Left ventricle myocardium superior (tissue), 1 donor: Measurements from ENCODE around the gene LCE5A. TPM values are rescaled to one million over a fixed set of nuclear protein-coding genes. Genes with fewer than 3 reads are reported as not detected.
"Not testable (repeated sequence)": the region's sequence is repeated elsewhere in the genome, so short reads cannot be mapped to it uniquely, and the experiment has no call there.

Experiments used
- ATAC-seq: fragments of 200-7000 bp; cut with Tn5 transposase; one replicate; pipeline ENCODE4 v1.9.1; 2020; ENCODE audit warnings: mild to moderate bottlenecking, moderate library complexity
- DNase-seq: peaks from one replicate; pipeline ENCODE4 v3.0.0-alpha.2; 2020
- intact Hi-C: fragments of 100-400 bp; cut with micrococcal nuclease; formaldehyde crosslinking; loops from one replicate; pipeline ENCODE4 v1.11.0; 2022
- total RNA-seq: library from RNA; stranded (reverse); fragmentation: NEBNext Ultra II Directional; extraction: Animal tissue kit (Norgen Biotek cat#: 25700); gene quantifications from one replicate; pipeline ENCODE4 v1.2.1, GENCODE V29; 2021
- donor health status: DM: no; HTN: yes; CAD: no; lungs with severe emphysema.

The LCE5A gene
- total RNA-seq, 1 donor from 2014 or later, result not detected

- DNase-seq (no peak), ATAC-seq (no peak)
- intact Hi-C loops, result no loop called here
Measured at GRCh38 chr1:152514715-152515433, 4.3 kb downstream of the LCE5A start.

DNA sequence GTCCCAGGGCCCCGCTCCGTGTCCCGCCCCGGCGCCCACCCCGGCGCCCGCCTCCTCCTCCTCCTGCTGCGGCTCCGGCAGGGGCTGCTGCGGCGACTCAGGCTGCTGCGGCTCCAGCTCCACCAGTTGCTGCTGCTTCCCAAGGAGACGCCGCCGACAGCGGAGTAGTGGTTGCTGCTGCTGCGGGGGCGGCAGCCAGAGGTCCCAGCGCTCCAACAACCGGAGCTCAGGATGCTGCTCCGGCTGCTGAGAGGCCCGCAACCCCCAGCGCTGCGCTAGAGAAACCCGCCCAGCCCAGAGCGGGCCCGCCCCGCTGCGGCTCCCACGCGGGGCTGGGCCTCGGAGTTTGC is 4.8 kb downstream of the LCE5A start:
- intact Hi-C loops, result no loop called here
- ATAC-seq (no peak), DNase-seq (no peak)

DNA sequence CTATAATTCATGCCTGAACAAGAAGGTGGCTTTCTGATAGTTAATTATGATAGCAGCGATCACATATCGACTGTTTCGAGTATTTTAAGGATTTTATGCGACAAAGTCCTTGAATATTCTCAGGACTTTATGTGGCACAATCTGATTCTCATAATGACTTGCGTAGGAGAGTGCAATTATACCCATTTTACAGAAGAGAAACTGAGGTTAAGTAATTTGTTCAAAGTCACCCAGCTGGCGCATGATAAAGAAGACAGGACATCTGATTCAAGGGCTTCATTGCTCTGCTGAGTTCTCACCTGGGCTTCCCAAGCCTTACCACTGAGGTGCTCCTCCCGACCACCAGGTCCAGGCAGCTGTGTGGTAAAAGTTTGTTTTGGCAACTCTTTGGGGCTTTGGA is 5.5 kb downstream of the LCE5A start:
- ATAC-seq (no peak), DNase-seq (no peak)
- intact Hi-C loops, result no loop called here

DNA sequence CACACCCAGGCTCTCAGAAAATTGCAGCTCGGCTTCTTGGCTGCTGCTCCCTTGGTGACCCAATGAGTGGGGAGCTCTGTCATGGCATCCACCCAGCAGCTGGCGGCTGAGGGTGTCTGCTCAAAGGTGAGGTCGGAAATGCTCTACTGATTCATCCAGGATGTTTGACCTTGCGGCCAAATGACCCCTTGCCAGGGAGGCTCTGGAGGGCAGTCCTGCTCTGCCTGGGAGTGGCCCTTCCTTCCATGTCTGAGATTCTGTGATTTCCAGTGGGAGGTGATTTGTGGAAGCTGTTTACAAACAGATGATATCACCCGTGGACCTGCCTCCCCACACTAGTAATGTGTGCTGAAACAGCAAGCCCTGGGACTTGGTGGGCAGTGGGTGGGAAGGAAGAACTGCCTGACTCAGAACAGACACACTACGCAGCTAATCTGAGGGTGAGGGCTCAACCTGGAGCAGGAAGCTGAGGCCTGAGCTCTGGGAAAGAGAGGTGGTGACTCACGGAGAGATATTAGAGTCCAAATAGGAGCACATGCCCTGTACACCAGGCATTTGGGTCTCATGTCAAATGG is 6.7 kb downstream of the LCE5A start:
- ATAC-seq, result no peak
- intact Hi-C loops, result no loop called here
- DNase-seq, result no peak

GRCh38 chr1:152519851-152520250 is 9.2 kb downstream of the LCE5A start:
- intact Hi-C loops, result no loop called here
- DNase-seq (no peak), ATAC-seq (no peak)

DNA sequence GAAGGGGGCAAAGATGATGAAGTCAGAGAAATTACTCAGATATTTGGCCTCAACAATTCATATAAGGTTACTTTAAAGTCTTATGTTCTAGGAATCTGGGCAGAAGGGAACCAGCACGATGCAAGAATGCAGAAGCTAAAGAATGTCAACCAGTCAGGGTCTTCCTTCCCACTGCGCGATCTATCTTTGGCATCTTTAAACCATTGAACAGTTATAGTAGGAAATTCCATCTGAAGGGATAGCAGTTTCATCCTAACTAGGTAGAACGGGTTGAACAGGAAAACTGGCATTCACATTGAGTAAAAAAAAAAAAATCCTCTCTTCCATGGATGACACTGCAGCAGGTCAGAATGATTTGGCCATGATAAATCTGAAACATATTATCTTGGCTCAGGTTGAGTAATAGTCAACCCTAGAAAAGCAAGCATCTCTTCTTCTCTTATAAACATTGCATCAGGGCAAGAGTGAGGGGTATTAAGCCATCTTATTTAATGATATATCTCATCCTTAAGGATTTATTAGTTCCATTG is 10.0 kb downstream of the LCE5A start:
- ATAC-seq, result no peak
- DNase-seq, result no peak
- intact Hi-C loops, result no loop called here

- no peak for DNase-seq
- intact Hi-C loops, result no loop called here
- no peak for ATAC-seq
Measured at GRCh38 chr1:152525080-152525641, 14.6 kb downstream of the LCE5A start.

GRCh38 chr1:152533327-152533938 is 22.8 kb downstream of the LCE5A start:
- DNase-seq (no peak), ATAC-seq (no peak)
- intact Hi-C loops, result no loop called here

- no peak for DNase-seq
- ATAC-seq, result no peak
- intact Hi-C loops, result no loop called here
Measured at GRCh38 chr1:152535774-152536173, 25.2 kb downstream of the LCE5A start.

GRCh38 chr1:152537496-152537895 is 26.9 kb downstream of the LCE5A start:
- intact Hi-C loops, result no loop called here
- ATAC-seq (no peak), DNase-seq (no peak)

- intact Hi-C loops, result no loop called here
- ATAC-seq, result no peak
- DNase-seq, result no peak
Measured at GRCh38 chr1:152539901-152540300, 29.3 kb downstream of the LCE5A start.

GRCh38 chr1:152543820-152544219 is 33.2 kb downstream of the LCE5A start:
- intact Hi-C loops, result no loop called here
- ATAC-seq (no peak), DNase-seq (no peak)

- no peak for ATAC-seq
- DNase-seq, result no peak
- intact Hi-C loops, result no loop called here
Measured at GRCh38 chr1:152546704-152547103, 36.1 kb downstream of the LCE5A start.

GRCh38 chr1:152548358-152548757 is 37.8 kb downstream of the LCE5A start:
- DNase-seq, ATAC-seq, intact Hi-C loops: not testable (repeated sequence)

Other genes with a start within 250 kb of the LCE5A start
- gene FLG, start 185.6 kb upstream of the LCE5A start, total RNA-seq, result not detected
- gene FLG2, start 150.8 kb upstream of the LCE5A start, total RNA-seq, result not detected
- not detected for gene CRNN, start 96.5 kb upstream of the LCE5A start, total RNA-seq
- not detected for gene CRCT1, start 3.7 kb downstream of the LCE5A start, total RNA-seq
- not detected for gene LCE3E, start 56.0 kb downstream of the LCE5A start, total RNA-seq
- not detected for gene LCE3D, start 69.7 kb downstream of the LCE5A start, total RNA-seq
- gene LCE3C, start 89.4 kb downstream of the LCE5A start, total RNA-seq, result not detected
- not detected for gene LCE3B, start 103.0 kb downstream of the LCE5A start, total RNA-seq
- not detected for gene LCE3A, start 112.3 kb downstream of the LCE5A start, total RNA-seq
- not detected for gene LCE2D, start 152.6 kb downstream of the LCE5A start, total RNA-seq
- gene LCE2C, start 164.5 kb downstream of the LCE5A start, total RNA-seq, result not detected
- gene LCE2B, start 175.3 kb downstream of the LCE5A start, total RNA-seq, result not detected
- gene LCE2A, start 187.5 kb downstream of the LCE5A start, total RNA-seq, result not detected
- not detected for gene LCE4A, start 197.4 kb downstream of the LCE5A start, total RNA-seq
- gene KPRP, start 247.2 kb downstream of the LCE5A start, total RNA-seq, result not detected